SK-N-SH (cell line): Measurements from ENCODE around the gene RASD2. TPM values are rescaled to one million over a fixed set of nuclear protein-coding genes. Genes with fewer than 3 reads are reported as not detected.

Source experiments
- CTCF ChIA-PET: fragments of 300-600, 350-600 bp; formaldehyde crosslinking; extraction: SDS; loops from one replicate; lab custom pipeline; 2021; lab: Yijun Ruan, JAX
- POLR2A ChIA-PET: fragments of 350-600 bp; sonication (Branson Sonifier 250); formaldehyde crosslinking; extraction: SDS; loops from one replicate; lab custom pipeline; 2020; ENCODE audit warnings: antibody characterized with exemption, inconsistent platforms; lab: Yijun Ruan, JAX
- DNase-seq: peaks from one replicate; pipeline ENCODE4 v3.0.0; 2012
- H2AFZ ChIP-seq: fragments of 200-600 bp; sonication (generic); 2 replicates; pipeline ENCODE4 v1.8.1; 2016; ENCODE audit warnings: antibody characterized with exemption, mild to moderate bottlenecking, low read depth
- H3F3A ChIP-seq: fragments of 200-600 bp; sonication (generic); replicated peaks from 2 replicates; pipeline ENCODE3; 2016; ENCODE audit warnings: antibody characterized with exemption, mild to moderate bottlenecking; ENCODE audit not compliant: insufficient read depth
- H3K27ac ChIP-seq, 2 experiments: fragments of 200-500 bp in 1 of 2; fragments of 200-600 bp in 1 of 2; sonication (Bioruptor generic) in 1 of 2; sonication (generic), shearing (Covaris generic) in 1 of 2; 2 replicates each; pipeline versions ENCODE4 v1.5.1 to v1.6.1; 2014 to 2016; ENCODE audit warnings: low read depth in 2 of 2, inconsistent platforms in 1 of 2, low read length in 1 of 2, mild to moderate bottlenecking in 1 of 2, mixed read lengths in 1 of 2
- H3K27me3 ChIP-seq: fragments of 200-600 bp; sonication (generic), shearing (Covaris generic); 2 replicates; pipeline ENCODE4 v1.6.1; 2016; ENCODE audit warnings: mixed run types; ENCODE audit not compliant: insufficient read depth
- H3K36me3 ChIP-seq, 2 experiments: fragments of 200-500 bp in 1 of 2; fragments of 200-600 bp in 1 of 2; sonication (Bioruptor generic) in 1 of 2; sonication (generic) in 1 of 2; replicated peaks in 1 of 2; 2 replicates each; pipeline versions ENCODE3 to v1.5.1; 2014 to 2016; ENCODE audit warnings: low read length in 1 of 2, mild to moderate bottlenecking in 1 of 2; ENCODE audit not compliant: insufficient read depth in 2 of 2, control insufficient read depth in 1 of 2
- H3K4me1 ChIP-seq, 2 experiments: fragments of 200-500 bp in 1 of 2; fragments of 200-600 bp in 1 of 2; sonication (Bioruptor generic) in 1 of 2; sonication (generic), shearing (Covaris generic) in 1 of 2; 2 replicates each; pipeline versions ENCODE4 v1.5.1 to v1.6.1; 2014 to 2016; ENCODE audit warnings: low read depth in 1 of 2, low read length in 1 of 2, mixed run types in 1 of 2; ENCODE audit not compliant: insufficient read depth in 2 of 2, control insufficient read depth in 1 of 2
- H3K4me2 ChIP-seq: fragments of 200-600 bp; sonication (generic), shearing (Covaris generic); 2 replicates; pipeline ENCODE4 v1.6.1; 2017; ENCODE audit warnings: mixed run types
- H3K4me3 ChIP-seq, 2 experiments: fragments of 200-500 bp in 1 of 2; fragments of 200-600 bp in 1 of 2; sonication (Bioruptor generic) in 1 of 2; sonication (generic), shearing (Covaris generic) in 1 of 2; 2 replicates each; pipeline versions ENCODE4 v1.5.1 to v1.8.1; 2014 to 2016; ENCODE audit warnings: low read depth in 2 of 2, inconsistent platforms in 1 of 2, low read length in 1 of 2, mild to moderate bottlenecking in 1 of 2, mixed read lengths in 1 of 2, moderate library complexity in 1 of 2
- H3K79me2 ChIP-seq: fragments of 200-600 bp; sonication (generic); 2 replicates; pipeline ENCODE4 v1.8.1; 2017; ENCODE audit warnings: mild to moderate bottlenecking; ENCODE audit not compliant: insufficient read depth
- H3K9ac ChIP-seq: fragments of 200-600 bp; sonication (generic); 2 replicates; pipeline ENCODE4 v1.6.1; 2017; ENCODE audit warnings: mixed run types
- H3K9me2 ChIP-seq: fragments of 200-600 bp; sonication (generic); 2 replicates; pipeline ENCODE4 v1.6.1; 2017; ENCODE audit warnings: mixed run types
- H3K9me3 ChIP-seq: fragments of 200-600 bp; sonication (generic); 2 replicates; pipeline ENCODE4 v1.6.1; 2017; ENCODE audit warnings: mixed run types, mild to moderate bottlenecking, moderate library complexity
- H4K20me1 ChIP-seq: fragments of 200-600 bp; sonication (generic); 2 replicates; pipeline ENCODE4 v1.6.1; 2017; ENCODE audit warnings: mild to moderate bottlenecking, mixed run types; ENCODE audit not compliant: insufficient read depth
- IRF3 ChIP-seq: fragments of 150-350 bp; IDR thresholded peaks from 2 replicates; pipeline ENCODE4 v1.6.1; 2016; ENCODE audit warnings: mild to moderate bottlenecking, low read depth, low read length
- SIN3A ChIP-seq: IDR thresholded peaks from 2 replicates; pipeline ENCODE4 v1.6.1; 2012; ENCODE audit warnings: low read depth, mild to moderate bottlenecking, low read length, moderate library complexity, borderline replicate concordance
- USF1 ChIP-seq: IDR thresholded peaks from 2 replicates; pipeline ENCODE4 v1.4.0; 2012; ENCODE audit warnings: low read depth, borderline replicate concordance
- WGBS: methylation state at CpG from one replicate; pipeline ENCODE4 v1.1.6; 2017; ENCODE audit warnings: low lambda C conversion rate; 5-methylcytosine and 5-hydroxymethylcytosine counted together
- polyA plus RNA-seq, 3 experiments: library from polyadenylated mRNA; depleted of rRNA; stranded (reverse); fragments of >200 nt; gene quantifications; 2 replicates each; pipeline ENCODE4 v1.2.3, GENCODE V29; 2012

The RASD2 gene
- polyA plus RNA-seq, 1 of the 3 experiments (the other 2 are of a cell fraction) = 0.30 TPM

GRCh38 chr22:35601743-35602615 lies 61.3 kb downstream of the RASD2 start:
- no peaks in the 10 kb centered on the region for H3K9me3 ChIP-seq
- H3K9me2 ChIP-seq = no peaks in the 10 kb centered on the region
- peaks cover 0 to 27% of the 10 kb centered on the region in 2 experiments; a peak in 2 of 4 replicates for H3K4me1 ChIP-seq
- no peak overlapping the region for H3K4me3 ChIP-seq
- CTCF ChIA-PET = no interaction called here
- H3K4me2 ChIP-seq = no peak overlapping the region
- H3K36me3 ChIP-seq = no peaks in the 10 kb centered on the region
- peaks cover 3% of the 10 kb centered on the region for H3F3A ChIP-seq
- TF ChIP-seq SIN3A (no peak), USF1 (no peak), IRF3 (no peak)
- no peaks in the 10 kb centered on the region for H3K79me2 ChIP-seq
- no peak overlapping the region for H3K9ac ChIP-seq
- POLR2A ChIA-PET = no interaction called here
- H4K20me1 ChIP-seq = no peaks in the 10 kb centered on the region
- DNase-seq = no peak
- H3K27me3 ChIP-seq = no peaks in the 10 kb centered on the region
- WGBS = 73% methylated on average over 9 of the region's 9 CpGs
- no peak overlapping the region for H2AFZ ChIP-seq
- H3K27ac ChIP-seq = no peak overlapping the region

Other genes with a start within 250 kb of the RASD2 start
- 26.9 and 28.7 TPM in 2 replicates for gene TOM1, start 240.9 kb upstream of the RASD2 start, polyA plus RNA-seq (2012; rRNA removed)
- gene HMOX1, start 159.7 kb upstream of the RASD2 start, polyA plus RNA-seq (2012; rRNA removed) = 12.9 and 13.7 TPM in 2 replicates
- 31.6 and 42.9 TPM in 2 replicates for gene MCM5, start 140.7 kb upstream of the RASD2 start, polyA plus RNA-seq (2012; rRNA removed)
- 0.86 and 0.95 TPM in 2 replicates for gene MB, start 76.5 kb downstream of the RASD2 start, polyA plus RNA-seq (2012; rRNA removed)
- 0.88 and 0.90 TPM in 2 replicates for gene APOL6, start 107.6 kb downstream of the RASD2 start, polyA plus RNA-seq (2012; rRNA removed)
- not detected in 2 replicates for gene APOL5, start 177.0 kb downstream of the RASD2 start, polyA plus RNA-seq (2012; rRNA removed)